OCI-LY7 (cell line): ENCODE results near the gene FNDC5. TPM values are rescaled to one million over a fixed set of nuclear protein-coding genes. Genes with fewer than 3 reads are reported as not detected.
A peak's percentile ranks its signal among the peaks of the same experiment; 100 is the strongest.

ENCODE experiments used
- BruUV-seq: library from RNA; stranded (reverse); fragments of 400-500 nt; replicated peaks from 2 replicates; lab custom pipeline; 2021; lab: Mats Ljungman, UMichigan
- CTCF ChIA-PET: fragments of 300-600 bp; sonication (Branson Sonifier 250); formaldehyde crosslinking; loops from one replicate; lab custom pipeline; 2022; ENCODE audit warnings: antibody characterized with exemption; ENCODE audit not compliant: unreplicated experiment; lab: Charles Lee
- POLR2A ChIA-PET: fragments of 300-600 bp; sonication (Branson Sonifier 250); formaldehyde crosslinking; loops from one replicate; lab custom pipeline; 2022; ENCODE audit warnings: antibody characterized with exemption; lab: Charles Lee
- DNase-seq: peaks from one replicate; pipeline ENCODE4 v3.0.0-alpha.2; 2015; ENCODE audit warnings: low spot score
- H2AFZ ChIP-seq: fragments of 200-600 bp; sonication (generic), shearing (Covaris generic); 2 replicates; pipeline ENCODE4 v1.6.1; 2014; ENCODE audit warnings: mild to moderate bottlenecking, antibody characterized with exemption, low read length, moderate library complexity
- H3K27ac ChIP-seq: fragments of 200-600 bp; sonication (generic); 2 replicates; pipeline ENCODE4 v1.5.1; 2014; ENCODE audit warnings: mixed run types, low read depth, mild to moderate bottlenecking, moderate library complexity, low read length, inconsistent platforms; ENCODE audit not compliant: poor library complexity, severe bottlenecking
- H3K36me3 ChIP-seq: fragments of 200-600 bp; sonication (generic); 2 replicates; pipeline ENCODE4 v1.6.1; 2014; ENCODE audit warnings: mild to moderate bottlenecking, antibody characterized with exemption, low read length, moderate library complexity, mixed read lengths; ENCODE audit not compliant: insufficient read depth
- H3K4me1 ChIP-seq: fragments of 200-600 bp; sonication (generic); 2 replicates; pipeline ENCODE4 v1.5.1; 2014; ENCODE audit warnings: mild to moderate bottlenecking, low read length; ENCODE audit not compliant: insufficient read depth, poor library complexity, severe bottlenecking
- H3K4me2 ChIP-seq: fragments of 200-600 bp; sonication (generic); 2 replicates; pipeline ENCODE4 v1.6.1; 2014; ENCODE audit warnings: mild to moderate bottlenecking, low read length
- H3K4me3 ChIP-seq: fragments of 200-600 bp; sonication (generic); 2 replicates; pipeline ENCODE4 v1.5.1; 2014; ENCODE audit warnings: mild to moderate bottlenecking, low read depth, low read length; ENCODE audit not compliant: poor library complexity, severe bottlenecking
- H3K79me2 ChIP-seq: fragments of 200-600 bp; sonication (generic); 2 replicates; pipeline ENCODE4 v1.6.1; 2016; ENCODE audit warnings: low read depth, mild to moderate bottlenecking, low read length, moderate library complexity, mixed read lengths; ENCODE audit not compliant: insufficient read depth
- H3K9me2 ChIP-seq: fragments of 200-600 bp; sonication (generic); 2 replicates; pipeline ENCODE4 v1.6.1; 2016; ENCODE audit warnings: mild to moderate bottlenecking, low read length, mixed read lengths; ENCODE audit not compliant: insufficient read depth
- H3K9me3 ChIP-seq: fragments of 200-600 bp; sonication (generic); 2 replicates; pipeline ENCODE4 v1.6.1; 2014; ENCODE audit warnings: mild to moderate bottlenecking, mixed run types, low read length, mixed read lengths
- H4K20me1 ChIP-seq: fragments of 200-600 bp; sonication (generic); 2 replicates; pipeline ENCODE4 v1.6.1; 2014; ENCODE audit warnings: mild to moderate bottlenecking, antibody characterized with exemption, low read length, moderate library complexity, mixed read lengths; ENCODE audit not compliant: insufficient read depth
- CTCF ChIP-seq: fragments of 200-600 bp; sonication (generic); conservative IDR thresholded peaks from 2 replicates; pipeline ENCODE4 v1.5.1; 2014; ENCODE audit warnings: mild to moderate bottlenecking, antibody characterized with exemption, low read length, moderate library complexity, mixed read lengths
- EZH2phosphoT487 ChIP-seq: fragments of 200-600 bp; sonication (generic); IDR thresholded peaks from 2 replicates; pipeline ENCODE4 v1.6.1; 2018; ENCODE audit warnings: low read depth, borderline replicate concordance, mild to moderate bottlenecking, mixed run types, antibody characterized with exemption, low read length, moderate library complexity, mixed read lengths
- intact Hi-C: fragments of 100-400 bp; cut with micrococcal nuclease; formaldehyde crosslinking; loops from one replicate; pipeline ENCODE4 v1.10.0; 2022; ENCODE audit not compliant: unreplicated experiment
- total RNA-seq, 2 experiments: library from RNA; depleted of rRNA in 1 of 2; stranded (reverse); fragments of >200 nt in 1 of 2; shearing (Covaris generic) in 1 of 2; gene quantifications; 2 replicates each; pipeline ENCODE4 v1.2.3, GENCODE V29; 2014 to 2022

FNDC5 gene
- total RNA-seq, 2 experiments from 2014 or later, result not detected

DNA sequence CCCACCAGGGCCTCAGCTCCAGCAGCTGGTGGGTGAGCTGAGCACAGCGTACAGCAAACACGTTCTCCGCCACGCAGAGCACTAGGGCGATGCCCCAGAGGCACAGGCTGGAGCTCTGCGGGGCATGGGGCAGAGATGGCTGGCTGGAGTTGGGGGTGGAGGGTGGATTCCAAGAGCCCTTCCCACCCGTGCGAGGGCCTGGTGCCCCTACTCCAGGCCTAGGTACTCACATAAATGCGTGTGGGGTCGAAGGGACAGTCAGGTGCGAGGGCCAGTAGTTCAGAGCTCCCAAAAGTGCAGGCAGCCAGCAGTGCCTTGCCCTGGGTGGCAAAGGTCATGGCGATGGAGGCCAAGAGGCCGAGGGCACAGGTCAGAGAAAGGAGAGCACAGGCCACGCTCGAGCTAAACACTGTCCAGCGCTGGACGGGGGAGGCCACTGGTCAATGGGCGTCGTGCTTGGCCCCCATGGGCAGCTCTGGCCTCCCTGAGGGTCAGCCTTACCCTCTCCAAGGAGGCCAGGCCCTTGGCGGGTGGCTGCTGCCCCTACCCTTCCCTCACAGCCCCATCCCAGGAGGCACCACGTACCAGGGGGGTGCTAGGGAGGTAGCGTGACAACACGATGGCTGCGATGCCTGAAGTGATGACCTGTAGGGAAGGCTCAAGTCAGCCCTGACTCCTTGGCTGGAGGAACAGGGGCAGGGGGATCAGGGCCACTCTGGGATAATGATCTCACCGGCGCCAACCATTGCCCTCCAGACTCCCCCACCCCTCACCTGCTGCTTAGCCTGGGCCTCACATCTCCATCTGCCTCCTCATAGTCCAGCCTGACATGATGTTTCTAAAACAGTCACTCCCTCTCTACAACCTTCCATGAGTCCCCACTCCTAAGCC lies 24.9 kb upstream of the FNDC5 start:
- no peak overlapping the region for H2AFZ ChIP-seq
- TF ChIP-seq CTCF (no peak), EZH2phosphoT487 (no peak)
- H4K20me1 ChIP-seq, result no peaks in the 10 kb centered on the region
- H3K79me2 ChIP-seq, result no peaks in the 10 kb centered on the region
- H3K4me2 ChIP-seq, result no peak overlapping the region
- intact Hi-C loops, result no loop called here
- no peaks in the 10 kb centered on the region for H3K9me2 ChIP-seq
- no peaks in the 10 kb centered on the region for H3K36me3 ChIP-seq
- peaks cover 4% of the 10 kb centered on the region for H3K4me1 ChIP-seq
- no TSS peak for BruUV-seq
- H3K4me3 ChIP-seq, result no peak overlapping the region
- H3K9me3 ChIP-seq, result no peaks in the 10 kb centered on the region
- POLR2A ChIA-PET, result no interaction called here
- CTCF ChIA-PET, result no interaction called here
- no peak overlapping the region for H3K27ac ChIP-seq
- no peak for DNase-seq

- Histone ChIP-seq H3K4me3 (no peak overlapping the region), H3K9me3 (no peaks in the 10 kb centered on the region), H3K36me3 (no peaks in the 10 kb centered on the region), H3K27ac (no peak overlapping the region), H3K9me2 (no peaks in the 10 kb centered on the region), H3K79me2 (no peaks in the 10 kb centered on the region), H3K4me2 (no peak overlapping the region), H2AFZ (no peak overlapping the region), H4K20me1 (no peaks in the 10 kb centered on the region), H3K4me1 (peaks cover 4% of the 10 kb centered on the region)
- no peak for DNase-seq
- intact Hi-C loops, result no loop called here
- ChIA-PET POLR2A (no interaction called here), CTCF (no interaction called here)
- BruUV-seq, result no TSS peak
- TF ChIP-seq CTCF (no peak), EZH2phosphoT487 (no peak)
Measured at GRCh38 chr1:32894681-32895080, 24.0 kb upstream of the FNDC5 start.

- H4K20me1 ChIP-seq, result no peaks in the 10 kb centered on the region
- H3K4me3 ChIP-seq, result peak overlapping the region; percentile 66
- ChIA-PET CTCF (no interaction called here), POLR2A (interaction anchor here (0.6 kb wide), 1 partner anchor 200 kb away, joined by 3 read pairs; no protein-coding TSS in a partner anchor)
- intact Hi-C loops, result no loop called here
- peak overlapping the region; percentile 65 for H3K4me2 ChIP-seq
- TF ChIP-seq CTCF, result no peak
- TF ChIP-seq EZH2phosphoT487, result no peak
- H3K36me3 ChIP-seq, result no peaks in the 10 kb centered on the region
- DNase-seq, result no peak
- no peaks in the 10 kb centered on the region for H3K79me2 ChIP-seq
- no TSS peak for BruUV-seq
- H3K27ac ChIP-seq, result no peak overlapping the region
- H3K4me1 ChIP-seq, result peaks cover 4% of the 10 kb centered on the region
- no peaks in the 10 kb centered on the region for H3K9me3 ChIP-seq
- no peaks in the 10 kb centered on the region for H3K9me2 ChIP-seq
- peak overlapping the region; percentile 49; the same call in 1 of the 2 replicates for H2AFZ ChIP-seq
Measured at GRCh38 chr1:32894019-32894600, 23.4 kb upstream of the FNDC5 start.
